ENCODE data around the gene JMJD1C. TPM values are rescaled to one million over a fixed set of nuclear protein-coding genes. Genes with fewer than 3 reads are reported as not detected.

JMJD1C gene
- total and polyA plus RNA-seq, 2 donors (not counting 3 experiments of a cell fraction or from before 2014, with no cell fraction given) = 32.1 to 97.1 TPM

- Histone ChIP-seq H3K27me3 (ENCODE audit: control insufficient read depth in 2 of 2, insufficient read depth in 2 of 2, low read length in 2 of 2) (no peaks in the 10 kb centered on the region), H3K9me3 (replicated peaks; ENCODE audit: control insufficient read depth, insufficient read depth, low read length) (no peaks in the 10 kb centered on the region), H3K27ac (ENCODE audit: insufficient read depth, low read depth, low read length) (no peak overlapping the region), H3K4me1 (ENCODE audit: control insufficient read depth, extremely low read depth, insufficient read depth, low read length) (no peaks in the 10 kb centered on the region), H3K79me2 (ENCODE audit: control insufficient read depth, insufficient read depth, low read length) (peaks cover 42% of the 10 kb centered on the region), H3K4me3 (replicated peaks in 1 of 3; ENCODE audit: insufficient read depth in 1 of 3, low read depth in 1 of 3, low read length in 3 of 3) (no peak overlapping the region), H2AFZ (ENCODE audit: low read depth, low read length) (no peak overlapping the region), H3K4me2 (ENCODE audit: insufficient read depth, low read length) (no peak overlapping the region), H3K9ac (replicated peaks; ENCODE audit: extremely low read depth, insufficient read depth, low read length) (no peak overlapping the region), H4K20me1 (replicated peaks; ENCODE audit: control insufficient read depth, extremely low read depth, insufficient read depth, low read length) (peaks cover 2% of the 10 kb centered on the region), H3K9me1 (replicated peaks; ENCODE audit: control insufficient read depth, extremely low read depth, insufficient read depth, low read length) (no peaks in the 10 kb centered on the region), H3K36me3 (ENCODE audit: control insufficient read depth in 2 of 2, extremely low read depth in 1 of 2, insufficient read depth in 2 of 2, low read length in 2 of 2) (no peaks in the 10 kb centered on the region)
- ChIA-PET CTCF (interaction anchor here (0.7 to 1.3 kb wide), 5 partner anchors 9 to 374 kb away, joined by 3 to 5 read pairs (median 3); no protein-coding TSS in a partner anchor), POLR2A (no interaction called here)
- TF ChIP-seq POLR2A (IDR thresholded peaks at IDR 0.05; ENCODE audit: low read depth, low read length) (no peak), POLR2AphosphoS5 (IDR thresholded peaks at IDR 0.05; ENCODE audit: insufficient read depth, low read depth, low read length) (no peak), GATA2 (IDR thresholded peaks at IDR 0.05; ENCODE audit: insufficient read depth, insufficient read length, low read depth, low read length) (peak; percentile 55), JUN (IDR thresholded peaks at IDR 0.05; ENCODE audit: borderline replicate concordance, insufficient read depth, insufficient read length, low read depth) (no peak), FOS (IDR thresholded peaks at IDR 0.05; ENCODE audit: borderline replicate concordance, insufficient read depth, low read length) (peak; percentile 35)
- DNase-seq (ENCODE audit: low read depth, low spot score) (peak; percentile 37), FAIRE-seq (peak; percentile 38)
- dilution Hi-C loops (cut with MboI; ENCODE audit: extremely low pct_ligation_motif_present, low sequenced_read_pairs) (no loop called here), intact Hi-C loops (cut with micrococcal nuclease) (no loop called here)
- no TSS peak for BruUV-seq (replicated peaks)
Measured at GRCh38 chr10:63346015-63346441, 119.7 kb downstream of the JMJD1C start.

- Histone ChIP-seq H3K36me3 (ENCODE audit: control insufficient read depth in 2 of 2, extremely low read depth in 1 of 2, insufficient read depth in 2 of 2, low read length in 2 of 2) (no peaks in the 10 kb centered on the region), H4K20me1 (replicated peaks; ENCODE audit: control insufficient read depth, extremely low read depth, insufficient read depth, low read length) (peaks cover 2% of the 10 kb centered on the region), H3K4me2 (ENCODE audit: insufficient read depth, low read length) (no peak overlapping the region), H3K9me1 (replicated peaks; ENCODE audit: control insufficient read depth, extremely low read depth, insufficient read depth, low read length) (no peaks in the 10 kb centered on the region), H2AFZ (ENCODE audit: low read depth, low read length) (no peak overlapping the region), H3K27ac (ENCODE audit: insufficient read depth, low read depth, low read length) (no peak overlapping the region), H3K9me3 (replicated peaks; ENCODE audit: control insufficient read depth, insufficient read depth, low read length) (no peaks in the 10 kb centered on the region), H3K27me3 (ENCODE audit: control insufficient read depth in 2 of 2, insufficient read depth in 2 of 2, low read length in 2 of 2) (no peaks in the 10 kb centered on the region), H3K4me3 (replicated peaks in 1 of 3; ENCODE audit: insufficient read depth in 1 of 3, low read depth in 1 of 3, low read length in 3 of 3) (no peak overlapping the region), H3K79me2 (ENCODE audit: control insufficient read depth, insufficient read depth, low read length) (peaks cover 47% of the 10 kb centered on the region), H3K4me1 (ENCODE audit: control insufficient read depth, extremely low read depth, insufficient read depth, low read length) (no peaks in the 10 kb centered on the region), H3K9ac (replicated peaks; ENCODE audit: extremely low read depth, insufficient read depth, low read length) (no peak overlapping the region)
- ChIA-PET POLR2A (no interaction called here), CTCF (no interaction called here)
- dilution Hi-C loops (cut with MboI; ENCODE audit: extremely low pct_ligation_motif_present, low sequenced_read_pairs) (no loop called here), intact Hi-C loops (cut with micrococcal nuclease) (no loop called here)
- no TSS peak for BruUV-seq (replicated peaks)
- no peak for FAIRE-seq
- no peak for DNase-seq (ENCODE audit: low read depth, low spot score)
- TF ChIP-seq MAX (IDR thresholded peaks at IDR 0.05; ENCODE audit: insufficient read depth, insufficient read length) = no peak
- no peak for TF ChIP-seq MYC (IDR thresholded peaks at IDR 0.05; ENCODE audit: low read depth, low read length)
- TF ChIP-seq JUN (IDR thresholded peaks at IDR 0.05; ENCODE audit: borderline replicate concordance, insufficient read depth, insufficient read length, low read depth) = no peak
- TF ChIP-seq, protein P1, sequence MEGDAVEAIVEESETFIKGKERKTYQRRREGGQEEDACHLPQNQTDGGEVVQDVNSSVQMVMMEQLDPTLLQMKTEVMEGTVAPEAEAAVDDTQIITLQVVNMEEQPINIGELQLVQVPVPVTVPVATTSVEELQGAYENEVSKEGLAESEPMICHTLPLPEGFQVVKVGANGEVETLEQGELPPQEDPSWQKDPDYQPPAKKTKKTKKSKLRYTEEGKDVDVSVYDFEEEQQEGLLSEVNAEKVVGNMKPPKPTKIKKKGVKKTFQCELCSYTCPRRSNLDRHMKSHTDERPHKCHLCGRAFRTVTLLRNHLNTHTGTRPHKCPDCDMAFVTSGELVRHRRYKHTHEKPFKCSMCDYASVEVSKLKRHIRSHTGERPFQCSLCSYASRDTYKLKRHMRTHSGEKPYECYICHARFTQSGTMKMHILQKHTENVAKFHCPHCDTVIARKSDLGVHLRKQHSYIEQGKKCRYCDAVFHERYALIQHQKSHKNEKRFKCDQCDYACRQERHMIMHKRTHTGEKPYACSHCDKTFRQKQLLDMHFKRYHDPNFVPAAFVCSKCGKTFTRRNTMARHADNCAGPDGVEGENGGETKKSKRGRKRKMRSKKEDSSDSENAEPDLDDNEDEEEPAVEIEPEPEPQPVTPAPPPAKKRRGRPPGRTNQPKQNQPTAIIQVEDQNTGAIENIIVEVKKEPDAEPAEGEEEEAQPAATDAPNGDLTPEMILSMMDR (IDR thresholded peaks at IDR 0.05; ENCODE audit: extremely low read depth in 1 of 2, insufficient read depth in 1 of 2, low read depth in 1 of 2, low read length in 2 of 2) = no peak
- TF ChIP-seq EZH2 (IDR thresholded peaks at IDR 0.05; ENCODE audit: borderline replicate concordance, low read depth, low read length, severe bottlenecking) = no peak
- TF ChIP-seq FOS (IDR thresholded peaks at IDR 0.05; ENCODE audit: borderline replicate concordance, insufficient read depth, low read length) = no peak
- no peak for TF ChIP-seq POLR2A (IDR thresholded peaks at IDR 0.05; ENCODE audit: low read depth, low read length)
- TF ChIP-seq GATA2 (IDR thresholded peaks at IDR 0.05; ENCODE audit: insufficient read depth, insufficient read length, low read depth, low read length) = no peak
- no peak for TF ChIP-seq POLR2AphosphoS5 (IDR thresholded peaks at IDR 0.05; ENCODE audit: insufficient read depth, low read depth, low read length)
Measured at GRCh38 chr10:63344269-63344668, 121.5 kb downstream of the JMJD1C start.

Measured in endothelial cell of umbilical vein (primary cell).